Kidney epithelial cell (primary cell): Measurements from ENCODE around the gene PODN. TPM values are rescaled to one million over a fixed set of nuclear protein-coding genes. Genes with fewer than 3 reads are reported as not detected.

Experiments
- DNase-seq: peaks from one replicate; pipeline ENCODE4 v3.0.0-alpha.2; 2010; ENCODE audit warnings: low read depth
- H3K27me3 ChIP-seq: 2 replicates; pipeline ENCODE4 v1.6.0; 2011; ENCODE audit warnings: low read length; ENCODE audit not compliant: control insufficient read depth, insufficient read depth
- H3K36me3 ChIP-seq: 2 replicates; pipeline ENCODE4 v1.5.1; 2011; ENCODE audit warnings: low read length; ENCODE audit not compliant: control insufficient read depth, insufficient read depth
- H3K4me3 ChIP-seq: 2 replicates; pipeline ENCODE4 v1.5.1; 2011; ENCODE audit warnings: low read depth, mild to moderate bottlenecking, control low read depth, low read length
- total RNA-seq: library from RNA; depleted of rRNA; stranded (reverse); fragments of >200 nt; gene quantifications from 2 replicates; pipeline ENCODE4 v1.2.3, GENCODE V29; 2015
- TF ChIP-seq, protein P1 (sequence below): IDR thresholded peaks from 2 replicates; pipeline ENCODE4 v1.5.1; 2011; ENCODE audit warnings: mild to moderate bottlenecking, moderate library complexity, low read length, control low read depth, inconsistent platforms; ENCODE audit not compliant: insufficient read depth, poor library complexity, severe bottlenecking

Gene PODN
- total RNA-seq, 1 donor from 2014 or later, result not detected

GRCh38 chr1:53114581-53115400 lies 52.8 kb downstream of the PODN start:
- Histone ChIP-seq H3K4me3 (no peak overlapping the region), H3K36me3 (no peaks in the 10 kb centered on the region), H3K27me3 (no peaks in the 10 kb centered on the region)
- TF ChIP-seq, protein P1, sequence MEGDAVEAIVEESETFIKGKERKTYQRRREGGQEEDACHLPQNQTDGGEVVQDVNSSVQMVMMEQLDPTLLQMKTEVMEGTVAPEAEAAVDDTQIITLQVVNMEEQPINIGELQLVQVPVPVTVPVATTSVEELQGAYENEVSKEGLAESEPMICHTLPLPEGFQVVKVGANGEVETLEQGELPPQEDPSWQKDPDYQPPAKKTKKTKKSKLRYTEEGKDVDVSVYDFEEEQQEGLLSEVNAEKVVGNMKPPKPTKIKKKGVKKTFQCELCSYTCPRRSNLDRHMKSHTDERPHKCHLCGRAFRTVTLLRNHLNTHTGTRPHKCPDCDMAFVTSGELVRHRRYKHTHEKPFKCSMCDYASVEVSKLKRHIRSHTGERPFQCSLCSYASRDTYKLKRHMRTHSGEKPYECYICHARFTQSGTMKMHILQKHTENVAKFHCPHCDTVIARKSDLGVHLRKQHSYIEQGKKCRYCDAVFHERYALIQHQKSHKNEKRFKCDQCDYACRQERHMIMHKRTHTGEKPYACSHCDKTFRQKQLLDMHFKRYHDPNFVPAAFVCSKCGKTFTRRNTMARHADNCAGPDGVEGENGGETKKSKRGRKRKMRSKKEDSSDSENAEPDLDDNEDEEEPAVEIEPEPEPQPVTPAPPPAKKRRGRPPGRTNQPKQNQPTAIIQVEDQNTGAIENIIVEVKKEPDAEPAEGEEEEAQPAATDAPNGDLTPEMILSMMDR, result no peak
- DNase-seq, result no peak

DNA sequence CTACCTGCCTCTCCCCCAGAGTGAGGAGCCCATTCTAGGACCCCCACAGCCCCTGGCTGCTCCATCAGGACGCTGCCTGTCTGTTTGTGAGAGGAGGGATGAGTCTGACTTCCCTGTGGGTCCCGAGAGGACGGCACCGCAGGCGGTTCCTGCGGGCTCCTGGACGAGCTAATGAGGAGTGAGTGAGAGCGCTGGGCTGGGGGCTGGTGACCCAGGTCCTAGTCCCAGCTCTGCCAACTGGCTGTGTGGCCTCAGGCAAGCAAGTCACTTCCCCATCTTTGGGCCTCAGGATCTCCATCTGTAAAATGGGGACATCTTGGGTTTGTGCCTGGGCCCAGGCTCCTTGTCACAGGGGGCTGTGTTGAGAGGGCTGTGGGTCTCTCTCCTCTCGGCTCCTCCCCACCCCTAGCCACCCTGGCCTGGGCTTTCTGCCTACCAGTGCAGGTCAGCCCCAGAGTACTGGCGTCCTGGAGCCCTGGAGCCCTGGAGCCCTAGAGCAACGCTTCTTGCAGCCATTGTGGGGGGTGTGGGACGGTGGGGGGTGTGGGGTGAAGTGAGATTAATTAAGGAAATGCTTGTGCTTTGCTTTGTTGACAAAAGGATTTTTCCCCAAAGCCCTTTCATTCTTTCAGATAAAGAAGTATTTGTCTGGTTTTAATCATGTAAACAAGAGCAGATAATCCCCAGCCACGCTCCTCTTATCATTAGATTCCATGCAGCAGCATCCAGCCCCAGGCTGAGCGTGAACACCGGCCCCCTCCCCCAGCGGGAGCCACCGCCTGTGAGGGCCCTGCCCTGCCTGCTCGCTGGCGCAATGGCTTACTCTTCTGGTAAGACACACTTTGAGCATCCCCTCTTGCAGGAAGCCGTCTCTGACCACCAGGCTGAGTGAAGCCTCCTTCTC lies 53.6 kb downstream of the PODN start:
- no peaks in the 10 kb centered on the region for H3K27me3 ChIP-seq
- no peaks in the 10 kb centered on the region for H3K36me3 ChIP-seq
- H3K4me3 ChIP-seq, result no peak overlapping the region
- TF ChIP-seq, protein P1, result no peak
- DNase-seq, result no peak

- H3K36me3 ChIP-seq, result no peaks in the 10 kb centered on the region
- TF ChIP-seq, protein P1, result no peak
- no peak overlapping the region for H3K4me3 ChIP-seq
- H3K27me3 ChIP-seq, result no peaks in the 10 kb centered on the region
- DNase-seq, result no peak
Observed at GRCh38 chr1:53116307-53116810, 54.3 kb downstream of the PODN start.

DNA sequence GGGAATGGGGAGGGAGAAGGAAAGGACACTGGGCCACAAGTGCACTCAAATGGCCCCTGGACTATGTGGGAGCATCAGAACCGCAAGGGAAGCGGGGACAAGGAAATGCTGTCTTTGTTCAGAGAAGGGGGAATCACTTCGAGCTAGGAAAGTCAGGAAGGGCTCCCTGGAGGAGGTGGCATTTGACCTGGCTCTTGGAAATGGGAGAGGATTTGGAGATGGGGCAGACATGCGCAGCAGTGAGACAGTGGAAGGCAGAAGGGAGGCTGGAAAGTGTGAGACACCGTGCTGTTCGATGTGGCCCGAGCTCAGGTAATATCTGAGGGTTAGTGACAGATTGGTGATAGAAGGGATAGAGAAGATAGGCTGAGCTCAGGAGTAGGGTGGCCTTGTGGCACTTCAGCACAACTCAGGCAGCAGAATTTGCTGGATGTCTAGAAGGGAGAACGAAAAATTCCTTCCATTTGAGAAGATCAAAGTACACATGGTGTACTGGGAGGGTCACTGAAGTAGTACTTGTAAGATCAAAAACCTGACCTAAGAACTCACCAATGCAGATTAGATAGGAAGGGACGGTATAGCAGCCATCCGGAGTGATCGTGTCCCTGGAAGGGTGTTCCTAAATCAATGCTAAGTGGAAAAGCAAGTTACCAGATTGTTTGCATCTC lies 55.1 kb downstream of the PODN start:
- H3K36me3 ChIP-seq, result no peaks in the 10 kb centered on the region
- TF ChIP-seq, protein P1, result no peak
- DNase-seq, result no peak
- no peaks in the 10 kb centered on the region for H3K27me3 ChIP-seq
- no peak overlapping the region for H3K4me3 ChIP-seq

DNA sequence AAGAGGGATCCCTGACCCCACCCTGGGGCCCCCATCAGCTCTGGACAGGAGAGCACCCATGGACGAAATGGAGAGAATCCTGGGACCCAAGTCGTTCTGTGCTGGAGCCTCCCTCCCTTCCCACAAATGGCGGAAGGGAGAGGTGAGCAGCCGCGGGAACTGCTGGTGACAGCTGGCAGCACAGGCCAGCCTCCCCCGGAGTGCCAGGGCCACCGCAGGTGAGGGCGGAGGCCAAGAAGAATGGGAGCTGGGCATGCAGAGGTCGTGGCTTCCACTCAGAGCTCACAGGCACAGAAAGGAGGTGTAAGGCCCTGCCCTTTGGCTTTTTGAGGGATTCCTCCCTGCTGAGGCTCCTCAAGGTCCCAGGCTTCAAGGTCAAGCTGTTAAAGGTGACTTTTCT lies 55.8 kb downstream of the PODN start:
- TF ChIP-seq, protein P1, result no peak
- DNase-seq, result no peak
- H3K4me3 ChIP-seq, result no peak overlapping the region
- H3K27me3 ChIP-seq, result no peaks in the 10 kb centered on the region
- no peaks in the 10 kb centered on the region for H3K36me3 ChIP-seq
